GM21737 (cell line): ENCODE data around the gene USP44.
"Not testable (repeated sequence)": the region's sequence is repeated elsewhere in the genome, so short reads cannot be mapped to it uniquely, and the experiment has no call there.

Source experiments
- ATAC-seq: cut with Tn5 transposase; IDR thresholded peaks from one replicate; pipeline ENCODE4 v1.9.1; 2021; ENCODE audit warnings: mild to moderate bottlenecking, moderate library complexity; ENCODE audit not compliant: unreplicated experiment

The USP44 gene

DNA sequence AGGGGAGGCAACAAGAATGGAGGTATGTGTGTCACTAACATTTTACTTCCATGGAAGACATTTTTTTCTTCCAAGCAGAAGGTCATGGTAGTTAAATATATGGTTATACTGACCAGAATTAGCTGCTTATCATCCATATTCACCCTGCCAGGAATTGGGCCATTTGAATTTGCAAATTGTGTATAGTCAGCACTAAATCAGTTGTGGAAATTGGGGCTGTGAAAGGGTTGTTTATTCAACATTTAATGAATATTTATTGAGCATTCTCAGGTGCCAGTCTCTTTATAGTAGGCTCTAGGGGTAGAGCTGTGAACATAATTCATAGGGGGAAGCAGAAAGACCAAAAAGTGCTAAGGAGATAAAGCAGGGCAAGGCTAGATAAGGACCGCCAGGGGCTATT is 39.3 kb downstream of the USP44 start:
- no peak for ATAC-seq

DNA sequence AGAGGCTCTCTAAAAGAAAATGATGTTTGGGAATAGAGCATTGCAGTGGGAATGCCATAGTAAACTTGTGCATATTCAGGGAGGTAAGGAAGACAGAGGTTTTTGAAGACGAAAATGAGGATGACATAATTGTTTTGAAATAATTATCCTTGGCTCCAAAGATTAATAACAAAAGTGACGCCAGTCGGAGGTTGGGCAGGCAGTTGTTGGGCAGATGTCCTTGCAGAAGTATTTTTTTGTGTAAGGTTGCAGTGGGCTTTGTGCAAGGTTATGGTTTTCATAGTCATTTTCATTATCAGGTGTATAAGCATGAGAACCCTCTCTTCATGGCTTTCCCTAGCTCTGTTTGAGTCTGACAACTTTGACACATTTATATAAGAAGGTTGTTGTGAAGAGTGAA is 42.0 kb downstream of the USP44 start:
- ATAC-seq: no peak

DNA sequence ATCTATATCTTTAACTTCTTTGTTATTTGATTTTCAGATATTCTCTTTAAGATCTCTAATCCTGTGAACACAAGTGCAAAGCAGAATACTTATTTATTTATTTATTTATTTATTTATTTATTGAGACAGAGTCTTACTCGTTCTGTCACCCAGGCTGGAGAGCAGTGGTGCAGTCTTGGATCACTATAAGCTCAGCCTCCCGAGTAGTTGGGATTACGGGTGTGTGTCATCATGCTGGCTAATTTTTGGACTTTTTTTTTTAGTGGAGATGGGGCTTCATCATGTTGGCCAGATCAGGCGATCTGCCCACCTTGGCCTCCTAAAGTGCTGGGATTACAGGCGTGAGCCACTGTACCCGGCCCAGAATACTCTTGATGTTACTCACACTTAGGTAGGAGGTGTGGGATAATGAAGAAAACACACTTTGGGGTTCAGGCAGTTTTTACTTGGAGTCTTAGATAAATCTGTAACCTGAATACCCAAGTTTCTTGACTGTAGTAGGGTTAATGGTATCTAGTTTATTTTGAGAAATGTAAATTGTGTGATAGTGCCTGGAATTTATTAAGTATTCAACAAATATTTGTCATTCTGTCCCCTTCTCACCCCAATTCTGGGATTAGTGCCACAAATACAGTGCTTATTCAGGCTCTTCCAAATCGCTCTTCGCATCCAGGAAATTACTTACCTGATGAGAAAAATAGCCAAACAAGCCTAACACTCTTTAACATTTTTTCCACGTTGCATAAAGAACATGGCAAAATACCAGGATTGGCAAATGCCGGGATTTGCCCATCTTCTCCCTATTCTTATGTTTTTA is 44.4 kb downstream of the USP44 start:
- ATAC-seq: no peak

DNA sequence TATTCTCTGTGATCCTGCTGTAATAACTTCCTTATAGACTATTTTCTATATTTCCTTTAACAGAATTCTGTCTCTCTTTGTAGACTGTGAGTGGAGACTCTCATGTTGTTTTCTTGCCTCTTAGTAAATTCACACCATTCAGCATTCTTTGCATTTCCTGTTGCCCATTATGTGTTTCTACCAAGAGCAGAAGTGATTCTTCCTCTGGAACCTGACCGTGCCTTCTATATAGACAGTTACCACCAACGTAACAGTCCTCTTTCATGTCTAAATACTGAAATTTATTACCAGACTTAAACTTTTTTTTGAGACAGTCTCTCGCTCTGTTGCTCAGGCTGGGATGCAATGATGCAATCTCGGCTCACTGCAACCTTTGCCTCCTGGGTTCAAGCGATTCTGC is 46.2 kb downstream of the USP44 start:
- ATAC-seq: no peak

DNA sequence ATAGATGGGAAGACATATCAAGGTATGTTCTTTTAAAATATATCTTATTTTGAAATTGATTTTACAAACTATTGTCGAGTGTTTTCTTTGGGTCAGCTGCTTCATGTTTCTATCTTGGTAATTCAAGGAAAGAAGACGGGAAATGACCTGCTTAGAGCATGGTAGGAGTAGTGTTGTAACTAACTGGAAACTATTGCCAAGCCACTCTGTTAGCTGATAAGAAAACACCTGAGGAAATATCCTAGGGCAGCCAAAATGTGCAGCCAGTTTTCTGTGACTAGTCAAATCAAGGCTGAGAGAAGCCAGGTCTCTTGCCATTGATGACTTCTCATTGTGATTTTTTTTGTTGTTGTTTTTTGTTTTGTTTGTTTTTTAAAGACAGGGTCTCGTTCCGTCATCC is 47.1 kb downstream of the USP44 start:
- ATAC-seq: no peak

DNA sequence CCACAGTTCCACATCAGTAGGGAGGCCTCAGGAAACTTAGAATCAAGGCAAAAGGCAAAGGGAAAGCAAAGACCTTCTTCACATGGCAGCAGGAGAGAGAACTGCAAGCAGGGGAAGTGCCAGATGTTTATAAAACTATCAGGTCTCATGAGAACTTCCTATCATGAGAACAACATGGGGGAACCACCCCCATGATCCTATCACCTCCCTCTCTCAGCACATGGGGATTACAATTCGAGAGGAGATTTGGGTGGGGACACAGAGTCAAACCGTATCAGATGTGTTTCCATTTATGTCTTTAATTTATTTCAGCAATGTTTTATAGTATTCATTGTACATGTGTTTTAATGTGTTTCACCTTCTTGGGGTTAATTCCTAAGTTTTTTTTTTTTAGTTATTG is 51.5 kb downstream of the USP44 start:
- no peak for ATAC-seq

DNA sequence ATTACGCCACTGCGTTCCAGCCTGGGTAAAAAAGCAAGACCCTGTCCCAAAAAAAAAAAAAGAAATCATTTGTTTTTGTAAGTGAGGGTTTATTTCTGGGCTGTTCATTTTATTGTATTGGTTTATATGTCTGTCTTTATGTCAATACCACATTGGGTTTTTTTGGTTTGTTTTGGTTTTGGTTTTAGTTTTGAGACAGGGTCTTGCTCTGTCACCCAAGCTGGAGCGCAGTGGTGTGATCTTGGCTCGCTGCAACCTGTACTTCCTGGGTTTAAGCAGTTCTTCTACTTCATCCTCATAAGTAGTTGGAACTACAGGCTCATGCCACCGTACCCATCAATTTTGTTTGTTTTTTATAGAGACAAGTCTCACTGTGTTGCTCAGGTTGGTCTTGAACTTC is 52.3 kb downstream of the USP44 start:
- ATAC-seq: no peak

DNA sequence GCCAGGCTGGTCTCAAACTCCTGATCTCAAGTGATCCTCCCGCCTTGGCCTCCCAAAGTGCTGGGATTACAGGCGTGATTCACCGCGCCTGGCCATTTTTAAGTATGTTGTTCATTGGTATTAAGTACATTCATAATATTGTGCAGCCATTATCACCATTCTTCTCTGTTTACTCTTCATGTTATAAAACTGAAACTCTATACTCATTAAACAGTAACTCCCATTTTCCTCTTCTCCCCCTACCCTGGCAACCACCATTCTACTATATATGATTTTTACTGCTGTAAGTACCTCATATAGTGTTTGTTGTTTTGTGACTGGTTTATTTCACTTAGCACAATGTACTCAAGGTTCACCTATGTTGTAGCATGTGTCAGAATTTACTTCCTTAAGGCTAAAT is 54.2 kb downstream of the USP44 start:
- ATAC-seq: no peak

DNA sequence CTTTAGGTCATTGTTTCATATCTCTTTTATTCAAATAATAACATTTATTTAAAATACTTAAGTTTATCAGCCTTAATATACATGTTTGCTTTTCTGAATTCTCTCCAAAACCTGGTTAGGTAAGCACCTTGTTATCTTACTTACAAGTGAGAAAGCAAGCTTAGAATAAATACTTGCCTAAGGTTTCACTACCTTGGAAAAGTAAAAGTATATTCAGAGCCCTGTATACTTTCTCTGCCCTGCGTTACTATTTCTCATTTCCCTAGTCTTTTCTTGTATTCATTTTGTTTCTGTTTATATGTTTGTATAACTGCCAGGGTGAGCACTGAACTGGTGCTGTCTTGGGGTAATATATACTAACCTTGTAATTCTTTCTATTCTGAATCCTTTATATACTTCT is 55.8 kb downstream of the USP44 start:
- no peak for ATAC-seq

DNA sequence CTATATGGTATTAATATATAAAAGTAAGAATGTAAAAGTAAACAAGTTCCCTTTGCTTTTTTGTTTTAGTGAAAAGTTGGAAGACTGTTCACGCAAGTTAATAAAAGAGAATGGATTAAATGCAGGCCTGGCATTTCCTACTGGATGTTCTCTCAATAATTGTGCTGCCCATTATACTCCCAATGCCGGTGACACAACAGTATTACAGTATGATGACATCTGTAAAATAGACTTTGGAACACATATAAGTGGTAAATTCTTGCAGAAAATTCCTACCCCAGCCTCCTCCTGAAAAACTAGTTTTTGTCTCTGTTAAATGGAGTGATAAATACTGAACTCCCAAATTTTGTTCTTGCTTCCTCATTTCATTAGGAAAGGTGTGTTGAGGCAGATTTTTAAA is 56.4 kb downstream of the USP44 start:
- ATAC-seq: no peak

DNA sequence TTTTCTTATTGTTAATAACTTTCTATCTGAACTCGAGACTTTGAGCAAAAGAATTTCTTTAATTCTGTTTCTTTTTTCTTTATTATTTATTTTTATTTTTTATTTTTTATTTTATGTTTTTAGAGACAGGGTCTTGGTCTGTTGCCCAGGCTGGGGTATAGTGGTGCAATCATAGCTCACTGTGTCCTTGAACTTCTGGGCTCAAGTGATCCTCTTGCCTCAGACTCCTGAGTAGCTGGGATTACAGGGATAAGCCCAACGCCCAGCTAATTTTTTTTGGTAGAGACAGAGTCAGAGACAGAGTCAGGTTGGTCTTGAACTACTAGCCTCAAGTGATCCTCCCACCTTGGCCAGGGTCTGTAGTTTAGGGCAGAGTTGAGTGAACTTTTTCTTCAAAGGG is 58.8 kb downstream of the USP44 start:
- ATAC-seq: no peak

DNA sequence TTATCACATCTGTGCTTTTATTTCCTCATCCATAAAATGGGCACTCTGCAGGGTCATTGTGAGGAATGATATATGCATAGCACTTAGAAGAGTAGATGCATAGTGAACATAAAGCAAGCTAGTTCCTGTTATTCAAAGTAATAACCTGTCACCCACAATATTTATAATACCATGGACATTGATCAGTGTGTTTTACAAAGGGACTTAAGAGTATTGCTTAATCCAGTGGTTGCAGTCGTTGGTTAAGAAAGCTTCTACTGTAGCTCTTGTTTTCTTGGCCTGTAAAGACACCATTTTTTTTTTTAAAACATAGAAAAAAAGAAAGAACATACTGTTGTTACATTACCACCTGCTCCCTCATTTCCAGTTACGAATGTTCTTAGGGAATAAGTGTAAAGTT is 64.3 kb downstream of the USP44 start:
- no peak for ATAC-seq

DNA sequence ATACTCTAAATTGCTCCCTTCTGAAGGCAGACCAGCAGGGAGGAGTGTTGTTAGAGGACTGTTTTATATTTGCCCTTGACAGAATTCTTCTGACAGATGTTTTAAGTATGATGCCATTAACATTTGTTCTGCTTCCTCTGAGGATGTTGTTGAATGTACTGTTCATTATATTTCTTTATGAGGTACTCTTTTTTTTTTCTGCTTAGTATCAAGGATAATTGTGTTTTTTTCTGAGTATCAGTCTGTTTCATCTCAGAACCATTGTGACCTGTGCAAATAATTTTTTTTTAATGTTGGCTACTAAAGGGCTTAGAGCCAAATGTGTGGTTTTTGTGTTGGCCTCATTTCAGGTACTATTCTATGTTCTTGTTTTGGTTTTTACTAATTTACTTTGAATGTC is 66.8 kb downstream of the USP44 start:
- ATAC-seq: no peak

DNA sequence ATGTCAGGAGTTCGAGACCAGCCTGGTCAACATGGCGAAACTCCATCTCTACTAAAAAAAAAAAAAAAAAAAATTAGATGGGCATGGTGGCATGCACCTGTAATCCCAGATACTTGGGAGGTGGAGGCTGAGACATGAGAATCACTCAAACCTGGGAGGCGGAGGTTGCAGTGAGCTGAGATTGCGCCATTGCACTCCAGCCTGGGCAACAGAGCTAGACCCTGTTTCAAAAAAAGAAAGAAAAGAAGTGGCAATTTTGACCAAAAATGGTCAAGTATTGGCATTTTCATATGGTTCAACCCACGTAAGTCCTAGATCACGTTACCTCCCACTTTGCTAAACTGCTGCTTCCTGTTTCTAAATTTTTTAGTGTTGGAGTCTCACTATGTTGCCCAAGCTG is 68.7 kb downstream of the USP44 start:
- ATAC-seq: not testable (repeated sequence)

DNA sequence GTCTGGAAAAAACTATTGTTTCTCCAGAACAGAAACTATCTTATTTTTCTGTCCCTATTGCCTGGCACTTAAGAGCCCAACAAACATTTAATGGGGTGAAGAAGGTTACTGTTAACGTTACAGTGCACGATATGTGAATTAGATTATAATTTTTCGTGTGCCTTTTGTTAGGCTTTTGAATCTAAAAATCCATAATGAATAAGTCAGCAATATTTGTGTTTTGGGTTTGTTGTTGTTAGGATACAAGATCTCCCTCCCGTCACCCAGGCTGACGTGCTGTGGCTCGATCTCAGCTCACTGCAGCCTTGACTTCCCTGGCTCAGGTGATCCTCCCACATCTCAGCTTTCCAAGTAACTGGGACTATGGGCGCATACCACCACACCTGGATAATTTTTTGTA is 69.4 kb downstream of the USP44 start:
- ATAC-seq: no peak

DNA sequence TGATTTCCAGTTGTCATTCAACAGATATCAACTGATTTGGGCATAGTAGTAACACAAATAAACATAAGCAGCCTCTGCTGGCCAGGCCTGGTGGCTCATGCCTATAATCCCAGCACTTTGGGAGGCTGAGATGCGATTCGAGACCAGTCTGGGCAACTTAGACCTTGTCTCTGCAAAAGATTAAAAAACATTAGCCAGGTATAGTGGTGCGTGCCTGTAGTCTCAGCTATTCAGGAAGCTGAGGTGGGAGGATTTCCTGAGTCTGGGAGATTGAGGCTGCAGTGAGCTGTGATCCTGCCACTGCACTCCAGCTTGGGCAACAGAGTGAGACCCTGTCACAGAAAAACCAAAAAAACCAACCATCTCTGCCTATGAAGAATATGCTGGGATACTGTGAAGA is 70.2 kb downstream of the USP44 start:
- ATAC-seq: no peak

DNA sequence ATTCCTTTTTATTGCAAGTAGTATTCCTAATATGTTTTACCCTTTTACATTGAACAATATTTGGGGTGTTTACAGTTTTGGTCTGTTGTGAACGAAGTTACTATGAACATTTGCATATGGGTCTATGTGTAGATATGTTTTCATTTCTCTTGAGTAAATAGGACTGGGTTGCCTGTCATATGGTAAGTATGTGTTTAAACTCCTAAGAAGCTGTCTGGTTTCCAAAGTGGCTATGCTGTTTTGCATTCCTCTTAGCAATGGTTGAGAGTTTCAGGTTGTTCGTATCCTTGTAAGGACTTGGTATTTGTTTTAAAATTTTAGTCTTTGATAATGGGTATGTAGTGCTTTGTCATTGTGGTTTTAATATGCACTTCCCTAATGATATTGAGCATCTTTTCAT is 71.0 kb downstream of the USP44 start:
- no peak for ATAC-seq

DNA sequence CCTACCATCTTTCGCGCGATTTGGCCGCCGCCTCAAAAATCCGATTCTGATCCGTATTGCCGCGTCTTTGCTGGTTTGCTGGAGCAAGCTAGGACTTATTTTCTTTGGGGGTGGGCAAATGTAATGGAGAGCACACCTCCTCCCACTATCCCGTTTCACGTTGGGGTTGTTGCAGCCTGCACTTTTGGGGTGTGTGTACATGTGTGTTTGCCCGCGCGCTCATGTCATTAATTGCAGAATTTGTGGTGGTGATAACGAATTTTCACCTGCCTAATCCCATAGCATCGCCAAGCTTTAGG is 76.7 kb downstream of the USP44 start:
- no peak for ATAC-seq

DNA sequence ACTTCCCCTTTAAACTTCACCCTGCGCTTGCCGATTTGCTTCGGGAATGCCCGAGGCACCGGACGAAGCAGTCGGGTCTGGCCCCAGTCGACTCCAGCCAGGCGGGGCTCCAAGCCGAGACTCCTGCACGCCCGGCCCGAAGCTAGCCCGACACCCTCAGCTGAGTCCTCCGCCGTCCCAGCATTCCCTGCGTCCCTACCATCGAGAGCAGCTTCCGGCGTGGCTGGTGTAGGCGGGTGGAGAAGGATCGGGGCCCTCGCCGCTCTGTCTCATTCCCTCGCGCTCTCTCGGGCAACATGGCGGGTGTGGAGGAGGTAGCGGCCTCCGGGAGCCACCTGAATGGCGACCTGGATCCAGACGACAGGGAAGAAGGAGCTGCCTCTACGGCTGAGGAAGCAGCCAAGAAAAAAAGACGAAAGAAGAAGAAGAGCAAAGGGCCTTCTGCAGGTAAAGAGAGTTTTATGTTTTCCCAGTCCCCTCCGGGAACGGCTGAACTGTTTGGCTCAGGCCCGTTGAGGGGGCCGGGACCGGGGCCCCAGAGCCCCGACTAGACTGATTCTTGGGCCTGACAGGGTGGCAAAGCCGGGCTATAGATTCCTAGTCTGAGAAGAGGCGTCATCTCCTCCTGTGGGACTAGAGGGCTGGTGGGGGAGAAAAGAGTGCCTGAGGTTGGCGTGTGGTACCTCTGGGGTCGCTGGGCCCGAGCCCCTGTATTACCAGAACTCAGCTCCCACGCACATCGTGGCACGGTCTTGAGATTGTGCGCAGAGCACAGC is 77.2 kb downstream of the USP44 start, which contains the start of gene METAP2:
TSS of gene METAP2 (plus strand) at position 269 of the 776 bp plus-strand sequence. CDS start at position 297, 28 bp downstream.
- peak; percentile 98 for ATAC-seq

DNA sequence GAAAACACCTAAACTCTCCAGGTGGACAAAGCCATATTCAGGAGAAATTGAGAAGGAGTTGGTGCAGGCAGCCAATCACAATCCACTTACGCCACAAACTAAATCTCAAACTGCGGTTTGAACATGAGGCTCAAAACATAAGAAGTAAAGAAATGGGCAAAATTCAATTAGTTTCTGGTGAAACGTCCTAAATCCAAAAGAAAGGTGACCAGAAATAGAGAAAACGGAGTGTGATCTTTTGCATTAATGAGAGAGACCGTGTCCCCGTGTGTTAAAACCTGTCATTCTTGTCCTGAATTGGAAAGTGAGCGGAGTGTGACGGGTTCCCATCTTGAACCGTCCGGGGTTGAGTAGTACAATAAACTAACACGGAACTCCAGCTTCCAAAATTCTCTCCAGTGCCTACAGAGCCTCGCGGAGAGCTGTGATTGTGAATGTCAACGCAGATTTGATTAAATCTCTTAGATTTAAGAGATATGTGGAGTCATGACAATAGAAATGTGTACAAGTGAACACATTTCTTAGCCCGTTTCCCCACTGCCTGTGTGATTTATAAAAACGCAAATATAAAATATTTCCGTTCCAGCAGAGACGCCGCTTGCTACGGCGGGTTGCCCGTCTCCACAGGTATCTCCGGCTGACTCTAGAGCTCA is 77.9 kb downstream of the USP44 start:
- peak; percentile 29 for ATAC-seq

DNA sequence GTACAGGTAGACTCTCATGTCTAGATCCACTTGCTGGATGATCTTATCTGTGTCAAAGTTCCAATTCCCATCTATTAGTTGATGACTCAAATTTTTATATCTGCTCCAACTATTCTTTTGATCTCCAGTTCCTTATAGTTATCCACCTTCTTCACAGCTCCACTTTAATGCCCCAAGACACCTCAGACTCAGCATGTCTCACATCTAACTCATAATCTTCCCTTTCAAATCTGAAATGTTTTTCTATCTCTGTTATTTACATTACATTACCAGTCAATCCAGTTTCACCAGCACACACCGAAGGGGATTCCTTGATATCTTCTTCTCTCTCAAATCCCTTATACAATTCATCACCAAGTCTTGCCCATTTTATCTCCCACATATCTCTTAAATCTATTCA is 81.0 kb downstream of the USP44 start:
- no peak for ATAC-seq
